Caco-2 (cell line): Measurements from ENCODE around the gene TCHP. TPM values are rescaled to one million over a fixed set of nuclear protein-coding genes. Genes with fewer than 3 reads are reported as not detected.

ENCODE experiments used
- BruUV-seq: library from RNA; stranded (reverse); fragments of 400-500 nt; replicated peaks from 2 replicates; lab custom pipeline; 2021; lab: Mats Ljungman, UMichigan
- CTCF ChIA-PET: fragments of 300-600 bp; sonication (Branson Sonifier 250); formaldehyde crosslinking; loops from one replicate; lab custom pipeline; 2022; ENCODE audit warnings: antibody characterized with exemption; lab: Charles Lee
- POLR2A ChIA-PET: fragments of 300-600 bp; sonication (Branson Sonifier 250); formaldehyde crosslinking; loops from one replicate; lab custom pipeline; 2022; ENCODE audit warnings: antibody characterized with exemption; lab: Charles Lee
- DNase-seq, 2 experiments: peaks; one replicate each; pipeline versions ENCODE4 v3.0.0 to v3.0.0-alpha.2; 2020 to 2022
- H3K27me3 ChIP-seq: replicated peaks from 2 replicates; pipeline ENCODE4 v1.6.0; 2011; ENCODE audit warnings: low read length; ENCODE audit not compliant: control insufficient read depth, insufficient read depth
- H3K36me3 ChIP-seq: 2 replicates; pipeline ENCODE4 v1.5.1; 2011; ENCODE audit warnings: low read length; ENCODE audit not compliant: control insufficient read depth, insufficient read depth
- H3K4me1 ChIP-seq: fragments of 250-450 bp; sonication (Bioruptor Pico); 2 replicates; pipeline ENCODE4 v1.5.1; 2020; ENCODE audit warnings: mild to moderate bottlenecking
- H3K4me3 ChIP-seq: 2 replicates; pipeline ENCODE4 v1.5.1; 2011; ENCODE audit warnings: low read depth, mild to moderate bottlenecking, control low read depth, low read length
- H3K9me3 ChIP-seq: fragments of 250-450 bp; sonication (Bioruptor Pico); 2 replicates; pipeline ENCODE4 v1.5.1; 2020; ENCODE audit warnings: mild to moderate bottlenecking, moderate library complexity
- H3K27ac Mint-ChIP-seq: one replicate; pipeline ENCODE4 v1.8.0; 2022; ENCODE audit warnings: mixed read lengths; ENCODE audit not compliant: unreplicated experiment
- H3K27me3 Mint-ChIP-seq: one replicate; pipeline ENCODE4 v1.8.0; 2022; ENCODE audit warnings: mixed read lengths; ENCODE audit not compliant: insufficient read depth, unreplicated experiment
- H3K36me3 Mint-ChIP-seq: one replicate; pipeline ENCODE4 v1.8.0; 2022; ENCODE audit warnings: mild to moderate bottlenecking, mixed read lengths; ENCODE audit not compliant: insufficient read depth, unreplicated experiment
- H3K4me1 Mint-ChIP-seq: one replicate; pipeline ENCODE4 v1.8.0; 2022; ENCODE audit warnings: low read depth, mixed read lengths; ENCODE audit not compliant: unreplicated experiment
- H3K4me3 Mint-ChIP-seq: one replicate; pipeline ENCODE4 v1.8.0; 2022; ENCODE audit warnings: mild to moderate bottlenecking, moderate library complexity, mixed read lengths; ENCODE audit not compliant: unreplicated experiment
- H3K9me3 Mint-ChIP-seq: one replicate; pipeline ENCODE4 v1.8.0; 2022; ENCODE audit warnings: mixed read lengths; ENCODE audit not compliant: unreplicated experiment
- CTCF ChIP-seq, 2 experiments: fragments of 200-600 bp in 1 of 2; IDR thresholded peaks; 1 replicate in 1 of 2; 2 replicates in 1 of 2; pipeline versions ENCODE4 v1.5.1 to v1.8.0; 2011 to 2022; ENCODE audit warnings: antibody characterized with exemption in 1 of 2, control low read depth in 1 of 2, inconsistent platforms in 1 of 2, low read depth in 1 of 2, low read length in 1 of 2, mild to moderate bottlenecking in 1 of 2, moderate library complexity in 1 of 2; ENCODE audit not compliant: insufficient read depth in 1 of 2, severe bottlenecking in 1 of 2, unreplicated experiment in 1 of 2
- intact Hi-C: fragments of 100-400 bp; cut with micrococcal nuclease; formaldehyde crosslinking; loops from one replicate; pipeline ENCODE4 v1.10.0; 2022; ENCODE audit not compliant: unreplicated experiment
- total RNA-seq: library from RNA; stranded (reverse); gene quantifications from 2 replicates; pipeline ENCODE4 v1.2.3, GENCODE V29; 2022

Gene TCHP
- total RNA-seq, 1 experiment from 2014 or later = 17.7 TPM

GRCh38 chr12:109948368-109948767, 48.3 kb downstream of the TCHP start:
- BruUV-seq = no TSS peak
- H3K9me3 ChIP-seq = no peaks in the 10 kb centered on the region
- no peak overlapping the region for H3K4me3 ChIP-seq
- no peak for TF ChIP-seq CTCF (IDR thresholded peaks at IDR 0.05; ENCODE audit: insufficient read depth in 1 of 2, low read depth in 1 of 2, low read length in 1 of 2, severe bottlenecking in 1 of 2, unreplicated experiment in 1 of 2)
- H3K4me1 ChIP-seq = no peaks in the 10 kb centered on the region
- Mint-ChIP-seq H3K9me3 (no peaks in the 10 kb centered on the region), H3K27me3 (no peaks in the 10 kb centered on the region), H3K27ac (no peak overlapping the region), H3K36me3 (peaks cover 32% of the 10 kb centered on the region), H3K4me1 (no peaks in the 10 kb centered on the region), H3K4me3 (no peak overlapping the region)
- intact Hi-C loops = no loop called here
- peaks cover 1% of the 10 kb centered on the region; the same call in 1 of the 2 replicates for H3K36me3 ChIP-seq
- ChIA-PET CTCF (no interaction called here), POLR2A (no interaction called here)
- H3K27me3 ChIP-seq = no peaks in the 10 kb centered on the region
- DNase-seq = no peak

GRCh38 chr12:109949089-109949488, 49.0 kb downstream of the TCHP start:
- Histone ChIP-seq H3K36me3 (peaks cover 1% of the 10 kb centered on the region; the same call in 1 of the 2 replicates), H3K9me3 (no peaks in the 10 kb centered on the region), H3K4me3 (no peak overlapping the region), H3K4me1 (no peaks in the 10 kb centered on the region), H3K27me3 (no peaks in the 10 kb centered on the region)
- no peak overlapping the region for H3K27ac Mint-ChIP-seq
- no peaks in the 10 kb centered on the region for H3K27me3 Mint-ChIP-seq
- DNase-seq = no peak
- no peak for TF ChIP-seq CTCF (IDR thresholded peaks at IDR 0.05; ENCODE audit: insufficient read depth in 1 of 2, low read depth in 1 of 2, low read length in 1 of 2, severe bottlenecking in 1 of 2, unreplicated experiment in 1 of 2)
- H3K4me3 Mint-ChIP-seq = no peak overlapping the region
- CTCF ChIA-PET = no interaction called here
- no peaks in the 10 kb centered on the region for H3K4me1 Mint-ChIP-seq
- peaks cover 39% of the 10 kb centered on the region for H3K36me3 Mint-ChIP-seq
- intact Hi-C loops = no loop called here
- POLR2A ChIA-PET = no interaction called here
- BruUV-seq = no TSS peak
- H3K9me3 Mint-ChIP-seq = no peaks in the 10 kb centered on the region

- Mint-ChIP-seq H3K36me3 (peaks cover 43% of the 10 kb centered on the region), H3K4me1 (no peaks in the 10 kb centered on the region), H3K4me3 (no peak overlapping the region), H3K27ac (no peak overlapping the region), H3K9me3 (no peaks in the 10 kb centered on the region), H3K27me3 (no peaks in the 10 kb centered on the region)
- BruUV-seq = no TSS peak
- ChIA-PET POLR2A (no interaction called here), CTCF (interaction anchor here (0.6 kb wide), 1 partner anchor 290 kb away, joined by 3 read pairs; no protein-coding TSS in a partner anchor)
- no peak for TF ChIP-seq CTCF (IDR thresholded peaks at IDR 0.05; ENCODE audit: insufficient read depth in 1 of 2, low read depth in 1 of 2, low read length in 1 of 2, severe bottlenecking in 1 of 2, unreplicated experiment in 1 of 2)
- Histone ChIP-seq H3K9me3 (no peaks in the 10 kb centered on the region), H3K27me3 (no peaks in the 10 kb centered on the region), H3K4me3 (no peak overlapping the region), H3K36me3 (peaks cover 1% of the 10 kb centered on the region; the same call in 1 of the 2 replicates), H3K4me1 (no peaks in the 10 kb centered on the region)
- no peak for DNase-seq
- intact Hi-C loops = no loop called here
These were observed 50.6 kb downstream of the TCHP start for GRCh38 chr12:109950625-109951024.
